Measurements from ENCODE around the gene PRSS53.

The PRSS53 gene

GRCh38 chr16:31094424-31095120 lies 5.8 kb upstream of the PRSS53 start, which contains the start of gene VKORC1:
Gene VKORC1, minus strand, starts transcription at chr16:31094797. Its CDS starts 68 bp downstream, at chr16:31094729.
- peak; percentile 61 to 66 for DNase-seq (ENCODE audit: low read depth in 2 of 2, low spot score in 1 of 2)

DNA sequence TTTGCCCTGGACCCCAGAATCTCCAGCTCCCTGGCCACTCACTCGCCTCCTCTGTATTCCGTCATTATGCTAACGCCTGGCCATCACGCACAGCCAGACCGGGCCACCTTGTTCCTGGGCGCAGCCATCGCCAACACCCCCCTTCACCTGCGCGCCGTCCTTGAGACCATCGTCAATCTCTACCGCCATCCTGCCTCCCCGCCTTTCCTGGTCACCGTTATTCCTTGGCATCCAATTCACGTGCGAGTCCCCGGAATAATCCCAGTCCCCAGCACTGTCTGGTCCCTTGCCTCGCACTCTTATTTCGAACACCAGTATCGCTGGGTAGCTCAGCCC lies 5.3 kb upstream of the PRSS53 start:
- no peak for DNase-seq (ENCODE audit: low read depth in 2 of 2, low spot score in 1 of 2)

GRCh38 chr16:31093132-31093703 lies 4.5 kb upstream of the PRSS53 start:
- no peak for DNase-seq (ENCODE audit: low read depth in 2 of 2, low spot score in 1 of 2)

DNA sequence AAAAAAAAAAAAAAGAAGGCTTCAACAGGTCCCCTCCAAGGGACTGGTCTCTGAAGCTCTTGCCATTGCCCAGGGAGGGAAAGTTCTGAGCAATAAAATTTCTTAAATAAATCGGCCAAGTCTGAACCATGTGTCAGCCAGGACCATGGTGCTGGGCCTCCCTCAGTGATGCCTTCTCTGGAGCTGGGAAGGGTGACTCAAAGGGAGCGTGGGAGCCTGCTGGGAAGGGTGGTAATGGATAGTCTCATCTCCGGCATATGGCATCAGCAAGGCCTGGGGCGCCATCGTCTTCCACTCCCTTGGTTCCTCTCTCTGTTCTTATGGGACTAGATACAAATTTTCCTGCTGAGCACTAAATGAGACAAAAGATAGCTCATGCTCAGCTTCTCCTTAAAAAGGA lies 3.6 kb upstream of the PRSS53 start:
- no peak for DNase-seq (ENCODE audit: low read depth in 2 of 2, low spot score in 1 of 2)

GRCh38 chr16:31090540-31090939 lies 1.8 kb upstream of the PRSS53 start:
- no peak for DNase-seq (ENCODE audit: low read depth in 2 of 2, low spot score in 1 of 2)

GRCh38 chr16:31089199-31089598 lies 456 bp upstream of the PRSS53 start:
- DNase-seq (ENCODE audit: low read depth in 2 of 2, low spot score in 1 of 2) = no peak

DNA sequence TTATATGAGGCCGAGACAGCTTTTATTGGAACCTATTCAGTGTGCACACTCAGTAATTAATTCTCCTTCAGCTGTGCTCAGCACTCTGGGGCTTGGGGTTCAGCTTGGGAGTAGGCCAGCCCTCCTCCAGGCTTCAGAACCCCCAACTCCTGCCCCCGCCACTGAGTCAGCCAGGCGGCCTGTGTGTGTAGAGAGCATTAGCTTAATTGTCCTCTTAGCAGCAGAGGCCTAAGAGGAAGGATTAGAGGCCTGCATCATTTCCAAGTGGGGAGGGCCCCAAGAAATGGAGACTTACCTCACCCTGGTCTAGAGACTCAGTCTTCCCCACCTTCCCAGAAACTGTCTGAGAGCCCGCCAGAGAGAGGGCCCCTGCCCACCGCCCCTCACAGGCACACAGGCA lies 772 bp downstream of the PRSS53 start:
- no peak for DNase-seq (ENCODE audit: low read depth in 2 of 2, low spot score in 1 of 2)

- DNase-seq (ENCODE audit: low read depth in 2 of 2, low spot score in 1 of 2) = no peak
These were observed 1.3 kb downstream of the PRSS53 start for GRCh38 chr16:31087481-31087880.

GRCh38 chr16:31086629-31086906 lies 2.2 kb downstream of the PRSS53 start:
- DNase-seq (ENCODE audit: low read depth in 2 of 2, low spot score in 1 of 2) = no peak

DNA sequence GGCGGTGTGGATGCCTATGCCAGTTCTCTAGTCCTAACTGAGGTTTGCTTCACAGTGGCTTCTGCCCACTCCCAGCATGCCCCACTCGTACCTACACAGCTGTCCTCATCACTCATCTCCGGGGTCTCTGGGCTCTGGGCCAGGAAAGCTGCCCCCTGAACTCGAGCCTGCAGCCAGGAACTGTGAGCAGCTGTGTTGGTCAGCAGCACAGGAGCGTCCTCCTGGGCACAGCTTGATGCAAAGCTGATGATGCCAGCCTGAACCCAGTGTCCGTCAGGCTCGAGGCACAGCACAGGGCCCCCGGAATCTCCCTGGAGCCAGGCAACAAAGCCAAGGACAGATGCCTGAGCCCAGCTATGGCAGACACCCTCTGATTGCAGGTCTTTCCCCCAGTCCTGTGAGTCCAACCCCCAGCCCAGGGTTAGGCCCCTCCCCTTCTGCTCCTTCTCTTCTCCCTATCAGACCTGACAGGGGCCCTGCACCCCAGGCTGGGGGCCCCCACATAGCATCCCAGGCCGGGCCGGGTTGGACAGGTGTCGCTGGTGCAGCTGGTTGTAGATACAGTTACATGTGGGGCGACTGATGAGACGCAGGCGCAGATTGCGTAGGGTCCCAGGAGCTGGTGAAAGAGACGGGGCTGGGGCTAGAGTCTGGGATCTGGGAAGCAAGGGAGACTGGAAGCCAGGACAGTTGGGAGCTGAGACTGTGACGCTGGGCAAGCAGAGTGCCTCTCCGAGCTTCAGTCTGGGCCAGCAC lies 2.7 kb downstream of the PRSS53 start:
- DNase-seq (ENCODE audit: low read depth in 2 of 2, low spot score in 1 of 2) = no peak

DNA sequence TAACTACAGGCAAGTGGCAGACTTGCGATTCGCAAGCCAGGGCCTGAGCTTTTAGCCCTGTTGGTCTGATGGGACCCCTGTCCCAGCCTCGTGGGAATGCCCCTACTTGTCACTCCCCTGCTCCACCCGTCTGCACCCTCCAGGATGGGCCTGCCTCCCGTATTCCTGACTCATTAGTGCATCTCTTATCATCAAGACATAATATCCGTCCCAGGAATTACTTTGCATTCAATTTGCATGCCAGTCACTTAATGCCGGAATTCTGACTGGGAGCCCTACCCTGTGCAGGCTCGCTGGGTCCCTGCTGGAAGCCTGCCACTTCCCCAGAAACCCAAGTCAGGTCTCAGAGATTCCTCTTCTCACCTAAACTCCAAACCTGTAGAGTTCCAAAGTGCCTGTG lies 3.3 kb downstream of the PRSS53 start:
- no peak for DNase-seq (ENCODE audit: low read depth in 2 of 2, low spot score in 1 of 2)

DNA sequence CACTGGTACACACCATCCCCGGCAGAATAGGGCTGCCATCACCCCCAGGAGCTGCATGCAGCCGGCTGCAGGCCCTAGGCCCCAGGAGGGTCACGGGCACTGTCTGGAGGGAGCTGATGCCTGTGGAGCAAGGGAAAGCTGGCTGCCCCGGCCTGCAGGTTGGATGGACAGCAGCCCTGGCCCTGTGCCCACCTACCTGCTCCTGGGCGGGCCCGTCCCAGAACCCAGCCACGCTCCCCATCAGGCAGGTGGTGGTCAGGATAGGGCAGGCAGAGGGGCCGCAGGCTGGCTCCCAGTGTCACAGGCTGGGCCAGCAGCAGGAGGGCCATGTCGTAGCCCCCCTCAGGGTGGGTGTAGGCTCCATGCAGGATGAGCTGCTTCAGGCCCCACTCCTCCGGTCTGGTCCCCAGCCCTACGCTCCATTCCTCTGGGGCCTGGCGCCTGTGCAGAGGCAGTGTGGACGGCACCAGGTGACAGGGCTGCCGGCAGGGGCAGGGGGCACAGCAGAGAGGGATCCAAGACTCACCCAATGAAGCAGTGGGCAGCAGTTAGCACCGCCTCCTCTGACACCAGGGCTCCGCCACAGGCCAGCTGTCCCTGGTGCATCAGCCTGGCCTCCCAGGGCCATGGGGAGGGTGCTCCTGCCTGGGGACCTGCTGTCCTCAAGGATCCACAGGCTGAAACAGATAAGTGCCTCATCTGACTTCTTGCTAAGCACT lies 4.0 kb downstream of the PRSS53 start:
- no peak for DNase-seq (ENCODE audit: low read depth in 2 of 2, low spot score in 1 of 2)

DNA sequence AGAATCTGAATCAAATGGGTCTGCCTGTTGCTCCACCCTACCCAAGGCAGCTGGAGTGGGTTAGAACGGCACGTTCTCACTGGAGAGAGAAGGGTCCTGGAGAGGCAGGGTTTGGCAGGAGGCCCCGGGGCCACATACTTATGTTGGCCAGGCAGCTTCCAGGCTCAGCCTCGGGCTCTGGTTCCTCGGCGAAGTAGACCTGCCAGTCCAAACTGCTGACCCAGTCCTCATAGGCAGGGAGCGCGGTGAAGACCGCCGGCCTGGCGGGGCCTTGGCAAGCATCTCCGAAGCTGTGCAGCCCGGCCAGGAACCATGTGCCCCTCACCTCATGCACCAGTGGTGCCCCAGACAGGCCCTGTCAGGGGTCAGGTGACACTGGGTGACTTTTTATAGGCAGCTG lies 4.8 kb downstream of the PRSS53 start:
- no peak for DNase-seq (ENCODE audit: low read depth in 2 of 2, low spot score in 1 of 2)

DNA sequence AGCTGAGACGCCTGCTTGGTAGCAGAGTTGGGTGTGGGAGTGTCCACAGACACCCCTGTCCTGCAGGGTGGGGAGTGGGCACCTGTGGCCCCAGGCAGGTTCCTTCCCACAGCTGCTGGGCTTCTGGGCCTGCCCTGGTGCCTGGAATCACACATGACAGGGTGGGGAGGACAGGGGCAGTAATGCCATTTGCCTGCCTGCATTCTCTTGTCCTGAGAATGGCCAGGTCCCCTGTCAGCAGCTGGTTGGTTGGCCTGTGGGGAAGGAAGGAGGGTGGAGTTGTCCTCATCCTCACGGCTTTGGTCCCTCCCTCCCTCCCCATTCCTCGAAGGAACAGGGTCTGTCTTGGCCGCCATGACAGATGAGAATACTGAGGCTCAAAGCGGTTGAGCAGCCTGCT lies 5.2 kb downstream of the PRSS53 start:
- DNase-seq (ENCODE audit: low read depth in 2 of 2, low spot score in 1 of 2) = no peak

DNA sequence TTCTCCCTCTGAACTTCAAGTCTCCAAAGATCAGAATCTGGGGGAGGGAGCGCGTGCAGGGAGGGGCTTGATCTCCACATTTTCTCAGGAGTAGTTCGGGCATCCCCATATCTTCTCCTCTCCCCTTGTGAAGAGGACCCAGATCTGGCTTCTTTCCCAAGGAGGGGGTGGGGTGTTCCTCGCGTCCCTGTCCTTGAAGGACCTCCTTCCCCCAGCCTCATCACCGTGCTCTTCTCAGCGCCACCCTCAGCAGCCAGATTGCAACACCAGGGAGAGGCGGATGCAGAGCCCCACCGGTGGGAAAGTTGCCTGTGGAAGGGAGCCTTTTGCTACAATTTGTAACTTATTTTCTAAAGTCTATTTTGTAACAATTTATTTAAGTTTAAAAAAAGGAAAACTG lies 5.7 kb downstream of the PRSS53 start:
- DNase-seq (ENCODE audit: low read depth in 2 of 2, low spot score in 1 of 2) = no peak

DNA sequence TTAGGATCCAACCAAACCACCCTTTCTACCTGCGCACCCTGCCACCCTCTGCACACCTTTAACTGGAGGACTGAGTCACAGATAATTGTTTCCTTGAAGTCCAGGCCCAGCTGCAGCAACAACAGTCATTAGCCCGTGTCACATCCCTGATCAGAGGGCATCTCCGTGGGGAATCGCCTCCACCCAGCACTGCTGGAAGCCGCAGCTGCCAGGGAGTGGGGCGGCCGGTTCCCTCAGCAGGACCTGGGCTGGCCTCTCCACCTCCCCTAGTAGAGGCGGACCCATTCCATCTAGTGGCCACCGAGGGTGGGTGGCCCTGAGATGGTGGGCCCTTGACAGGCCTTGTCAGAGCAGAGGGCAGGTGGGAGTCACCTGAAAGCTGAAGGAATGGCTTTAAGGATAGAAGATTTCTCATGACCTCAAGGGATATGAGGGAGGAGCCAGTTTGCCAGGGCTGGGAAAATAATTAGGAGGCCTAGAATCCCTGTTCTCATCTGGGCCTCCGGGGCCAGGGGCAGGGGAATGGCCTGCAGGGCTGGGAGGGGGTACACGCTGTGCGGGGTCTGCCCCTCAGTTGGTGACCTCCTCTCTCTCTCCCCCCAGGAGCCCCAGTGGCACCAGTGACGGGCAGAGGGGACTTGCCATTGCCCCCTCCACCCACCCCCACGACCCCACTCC lies 6.2 kb downstream of the PRSS53 start:
- no peak for DNase-seq (ENCODE audit: low read depth in 2 of 2, low spot score in 1 of 2)

DNA sequence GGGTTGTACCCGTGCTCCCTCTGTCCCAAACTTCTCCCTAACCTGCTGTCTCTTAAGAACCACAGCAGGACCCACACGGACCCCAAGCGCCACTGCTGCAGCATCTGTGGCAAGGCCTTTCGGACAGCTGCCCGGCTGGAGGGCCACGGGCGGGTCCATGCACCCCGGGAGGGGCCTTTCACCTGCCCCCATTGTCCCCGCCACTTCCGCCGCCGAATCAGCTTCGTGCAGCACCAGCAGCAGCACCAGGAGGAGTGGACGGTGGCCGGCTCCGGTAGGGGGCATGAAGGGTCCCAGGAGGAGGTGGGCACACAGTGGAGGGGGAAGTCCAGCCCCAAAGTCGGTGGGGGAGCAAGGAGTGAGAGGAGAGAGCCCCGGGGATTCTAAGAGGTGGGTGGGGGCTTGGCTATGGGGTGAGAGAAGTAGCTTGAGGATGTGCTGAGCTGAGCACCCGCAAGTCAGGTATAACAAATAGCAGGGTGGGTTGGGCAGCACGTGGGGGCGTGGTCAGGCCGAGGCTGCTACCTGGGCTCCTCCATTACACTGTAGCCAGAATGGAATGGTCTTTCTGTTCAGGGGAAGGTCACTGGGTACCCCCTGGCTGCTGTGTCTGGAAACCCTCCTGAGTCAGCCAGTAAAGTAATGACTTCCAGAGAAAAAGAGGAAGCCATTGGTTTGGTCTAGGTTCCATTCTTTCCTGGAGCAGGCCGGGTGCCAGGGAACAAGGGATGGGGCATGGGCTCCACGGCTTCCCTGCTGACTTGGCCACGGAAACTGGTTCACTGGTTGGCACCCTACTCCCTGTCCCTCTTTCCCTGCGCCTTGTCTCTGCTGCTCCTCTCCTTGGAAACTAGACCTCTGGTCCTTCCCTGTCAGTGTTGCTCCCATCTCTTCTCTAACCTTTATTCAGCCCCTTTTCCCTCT lies 7.1 kb downstream of the PRSS53 start:
- no peak for DNase-seq (ENCODE audit: low read depth in 2 of 2, low spot score in 1 of 2)

DNA sequence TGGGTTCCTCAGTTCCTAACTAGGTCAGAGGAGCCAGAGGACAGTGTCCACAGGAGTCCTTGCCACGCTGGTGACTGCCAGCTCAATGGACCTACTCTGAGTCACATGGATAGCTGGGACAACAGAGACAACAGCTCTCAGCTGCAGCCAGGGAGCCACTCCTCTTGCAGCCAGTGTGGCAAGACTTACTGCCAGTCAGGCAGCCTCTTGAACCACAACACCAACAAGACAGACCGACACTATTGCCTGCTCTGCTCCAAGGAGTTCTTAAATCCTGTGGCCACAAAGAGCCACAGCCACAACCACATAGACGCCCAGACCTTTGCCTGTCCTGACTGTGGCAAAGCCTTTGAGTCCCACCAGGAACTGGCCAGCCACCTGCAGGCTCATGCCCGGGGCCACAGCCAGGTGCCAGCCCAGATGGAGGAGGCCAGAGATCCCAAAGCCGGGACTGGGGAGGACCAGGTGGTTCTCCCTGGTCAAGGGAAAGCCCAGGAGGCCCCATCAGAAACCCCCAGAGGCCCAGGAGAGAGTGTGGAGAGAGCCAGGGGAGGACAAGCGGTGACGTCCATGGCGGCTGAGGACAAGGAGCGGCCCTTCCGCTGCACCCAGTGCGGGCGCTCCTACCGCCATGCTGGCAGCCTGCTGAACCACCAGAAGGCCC lies 7.9 kb downstream of the PRSS53 start:
- no peak for DNase-seq (ENCODE audit: low read depth in 2 of 2, low spot score in 1 of 2)

DNA sequence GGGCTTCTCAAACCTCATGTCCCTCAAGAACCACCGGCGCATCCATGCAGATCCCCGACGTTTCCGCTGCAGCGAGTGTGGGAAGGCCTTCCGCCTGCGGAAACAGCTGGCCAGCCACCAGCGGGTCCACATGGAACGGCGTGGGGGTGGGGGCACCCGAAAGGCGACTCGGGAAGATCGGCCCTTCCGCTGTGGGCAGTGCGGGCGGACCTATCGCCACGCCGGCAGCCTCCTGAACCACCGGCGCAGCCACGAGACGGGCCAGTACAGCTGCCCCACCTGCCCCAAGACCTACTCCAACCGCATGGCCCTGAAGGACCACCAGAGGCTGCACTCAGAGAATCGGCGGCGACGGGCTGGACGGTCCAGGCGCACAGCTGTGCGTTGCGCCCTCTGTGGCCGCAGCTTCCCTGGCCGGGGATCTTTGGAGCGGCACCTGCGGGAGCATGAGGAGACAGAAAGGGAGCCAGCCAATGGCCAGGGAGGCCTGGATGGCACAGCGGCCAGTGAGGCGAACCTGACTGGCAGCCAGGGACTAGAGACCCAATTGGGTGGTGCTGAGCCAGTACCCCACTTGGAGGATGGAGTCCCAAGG lies 8.6 kb downstream of the PRSS53 start:
- no peak for DNase-seq (ENCODE audit: low read depth in 2 of 2, low spot score in 1 of 2)

All from stimulated activated CD8-positive, alpha-beta memory T cell treated with anti-CD3 and anti-CD28 coated beads, Interleukin-4, amount 100 ng/mL, for 1 hour (primary cell).